Smooth muscle cell (in vitro differentiated cells): ENCODE measurements around the gene TCAF1. TPM values are rescaled to one million over a fixed set of nuclear protein-coding genes. Genes with fewer than 3 reads are reported as not detected.

ENCODE experiments used
- DNase-seq: peaks from one replicate; lab custom pipeline; 2025; ENCODE audit not compliant: unreplicated experiment; lab: John Stamatoyannopoulos, UW
- H2AFZ ChIP-seq: fragments of 200-600 bp; sonication (generic); 2 replicates; pipeline ENCODE4 v1.6.0; 2016; ENCODE audit warnings: antibody characterized with exemption, low read depth, mild to moderate bottlenecking
- H3F3A ChIP-seq: fragments of 200-600 bp; sonication (generic); 2 replicates; pipeline ENCODE4 v1.6.0; 2017; ENCODE audit warnings: antibody characterized with exemption, low read depth
- H3K27ac ChIP-seq: fragments of 200-600 bp; sonication (generic); 2 replicates; pipeline ENCODE4 v1.5.1; 2016; ENCODE audit warnings: low read depth, mild to moderate bottlenecking
- H3K27me3 ChIP-seq: fragments of 200-600 bp; sonication (generic); 2 replicates; pipeline ENCODE4 v1.6.1; 2016; ENCODE audit warnings: low read depth, mild to moderate bottlenecking
- H3K36me3 ChIP-seq: fragments of 200-600 bp; sonication (generic); 2 replicates; pipeline ENCODE4 v1.5.1; 2016; ENCODE audit warnings: low read depth
- H3K4me1 ChIP-seq: fragments of 200-600 bp; sonication (generic); 2 replicates; pipeline ENCODE4 v1.5.1; 2016; ENCODE audit warnings: low read depth
- H3K4me2 ChIP-seq: fragments of 200-600 bp; sonication (generic); 2 replicates; pipeline ENCODE4 v1.6.0; 2016; ENCODE audit warnings: mild to moderate bottlenecking
- H3K4me3 ChIP-seq: fragments of 200-600 bp; sonication (generic); 2 replicates; pipeline ENCODE4 v1.5.1; 2016; ENCODE audit warnings: mild to moderate bottlenecking
- H3K79me2 ChIP-seq: fragments of 200-600 bp; sonication (generic); 2 replicates; pipeline ENCODE4 v1.6.0; 2016; ENCODE audit warnings: low read depth, mild to moderate bottlenecking
- H3K9ac ChIP-seq: fragments of 200-600 bp; sonication (generic); 2 replicates; pipeline ENCODE4 v1.6.0; 2016; ENCODE audit warnings: low read depth
- H3K9me3 ChIP-seq: fragments of 200-600 bp; sonication (generic); replicated peaks from 2 replicates; pipeline ENCODE4 v1.5.1; 2016; ENCODE audit warnings: low read depth
- H4K20me1 ChIP-seq: fragments of 200-600 bp; sonication (generic); 2 replicates; pipeline ENCODE4 v1.6.0; 2016; ENCODE audit warnings: low read depth
- WGBS: methylation state at CpG from one replicate; pipeline ENCODE4 v1.1.7; 2016; ENCODE audit warnings: low lambda C conversion rate; 5-methylcytosine and 5-hydroxymethylcytosine counted together
- polyA plus RNA-seq: library from polyadenylated mRNA; unstranded; fragments of >200 nt; fragmentation: Nextera tagmentation; extraction: Ambion mirVana; gene quantifications from 2 replicates; pipeline ENCODE4 v1.2.1, GENCODE V29; 2016
- total RNA-seq: library from RNA; depleted of rRNA; stranded (reverse); fragments of >200 nt; gene quantifications from 2 replicates; pipeline ENCODE4 v1.2.3, GENCODE V29; 2014
- TF ChIP-seq, protein P1 (sequence below): fragments of 200-600 bp; sonication (generic); IDR thresholded peaks from 2 replicates; pipeline ENCODE4 v1.5.1; 2017; ENCODE audit warnings: borderline replicate concordance, mild to moderate bottlenecking, antibody characterized with exemption; ENCODE audit not compliant: insufficient read depth, poor library complexity, severe bottlenecking

TCAF1 gene
- total and polyA plus RNA-seq, 2 experiments from 2014 or later = 147 to 177 TPM

DNA sequence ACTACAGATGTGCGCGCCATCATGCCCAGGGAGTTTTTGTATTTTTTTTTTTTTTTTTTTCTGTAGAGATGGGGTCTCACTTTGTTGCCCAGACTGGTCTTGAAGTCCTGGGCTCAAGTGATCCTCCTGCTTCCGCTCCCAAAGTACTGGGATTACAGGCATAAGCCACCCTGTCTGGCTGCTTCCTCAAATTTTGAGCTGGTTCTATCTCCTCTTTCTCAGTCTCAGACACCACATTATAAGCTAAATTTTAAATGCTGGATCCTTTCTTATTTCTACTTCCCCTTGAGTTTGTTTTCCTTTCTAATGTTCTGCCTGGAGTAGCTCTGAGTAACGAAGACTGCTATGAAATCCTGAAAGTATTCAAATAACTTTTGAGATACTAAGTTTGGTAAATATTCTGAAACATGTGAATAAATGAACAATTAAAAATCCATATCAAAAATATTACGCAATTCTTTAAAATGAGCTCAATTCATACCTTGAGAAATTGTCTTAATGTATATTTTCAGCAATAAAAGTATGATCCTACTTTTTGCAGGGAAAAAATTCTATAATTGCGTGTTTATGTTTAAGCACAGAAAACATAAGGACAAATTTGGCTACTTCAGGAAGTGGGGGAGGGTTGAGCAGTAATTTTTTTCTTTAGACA, 15.0 kb downstream of the TCAF1 start:
- peaks cover 82% of the 10 kb centered on the region for H3K79me2 ChIP-seq

DNA sequence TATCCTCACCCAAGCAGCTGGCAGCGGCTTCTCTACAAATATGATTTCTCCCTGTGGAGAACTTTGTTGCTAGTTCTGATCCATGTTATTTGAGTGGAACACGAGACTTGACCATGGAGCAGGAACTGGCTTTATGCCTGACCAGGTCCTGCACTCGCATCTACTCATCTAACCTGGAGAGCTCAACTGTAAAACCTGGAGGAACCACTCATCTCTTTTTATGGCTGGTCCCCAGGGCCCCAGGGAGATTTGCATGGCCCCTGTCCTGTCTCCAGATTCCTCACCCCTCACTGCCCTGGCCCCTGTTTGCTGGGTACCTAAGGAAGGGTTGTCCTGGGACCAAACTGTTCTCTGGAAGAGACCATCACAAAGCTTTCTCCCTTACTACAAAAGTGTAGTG, 16.0 kb downstream of the TCAF1 start:
- no peaks in the 10 kb centered on the region for H3K36me3 ChIP-seq
- H3K79me2 ChIP-seq = peaks cover 82% of the 10 kb centered on the region
- peak overlapping the region; percentile 94 for H3K4me2 ChIP-seq
- H2AFZ ChIP-seq = no peak overlapping the region
- no peak overlapping the region for H3K9ac ChIP-seq
- peaks cover 14% of the 10 kb centered on the region for H4K20me1 ChIP-seq
- peak overlapping the region; percentile 85 for H3K27ac ChIP-seq
- no peak for DNase-seq
- peak overlapping the region; percentile 89 for H3K4me3 ChIP-seq
- peaks cover 32% of the 10 kb centered on the region for H3K4me1 ChIP-seq
- H3K9me3 ChIP-seq = no peaks in the 10 kb centered on the region
- TF ChIP-seq, protein P1, sequence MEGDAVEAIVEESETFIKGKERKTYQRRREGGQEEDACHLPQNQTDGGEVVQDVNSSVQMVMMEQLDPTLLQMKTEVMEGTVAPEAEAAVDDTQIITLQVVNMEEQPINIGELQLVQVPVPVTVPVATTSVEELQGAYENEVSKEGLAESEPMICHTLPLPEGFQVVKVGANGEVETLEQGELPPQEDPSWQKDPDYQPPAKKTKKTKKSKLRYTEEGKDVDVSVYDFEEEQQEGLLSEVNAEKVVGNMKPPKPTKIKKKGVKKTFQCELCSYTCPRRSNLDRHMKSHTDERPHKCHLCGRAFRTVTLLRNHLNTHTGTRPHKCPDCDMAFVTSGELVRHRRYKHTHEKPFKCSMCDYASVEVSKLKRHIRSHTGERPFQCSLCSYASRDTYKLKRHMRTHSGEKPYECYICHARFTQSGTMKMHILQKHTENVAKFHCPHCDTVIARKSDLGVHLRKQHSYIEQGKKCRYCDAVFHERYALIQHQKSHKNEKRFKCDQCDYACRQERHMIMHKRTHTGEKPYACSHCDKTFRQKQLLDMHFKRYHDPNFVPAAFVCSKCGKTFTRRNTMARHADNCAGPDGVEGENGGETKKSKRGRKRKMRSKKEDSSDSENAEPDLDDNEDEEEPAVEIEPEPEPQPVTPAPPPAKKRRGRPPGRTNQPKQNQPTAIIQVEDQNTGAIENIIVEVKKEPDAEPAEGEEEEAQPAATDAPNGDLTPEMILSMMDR = no peak
- no peaks in the 10 kb centered on the region for H3K27me3 ChIP-seq
- peaks cover 20% of the 10 kb centered on the region for H3F3A ChIP-seq
- 81% methylated on average over 3 of the region's 3 CpGs for WGBS

More for the DNA sequence above, 15.0 kb downstream of the TCAF1 start:
- Histone ChIP-seq H4K20me1 (peaks cover 4% of the 10 kb centered on the region), H2AFZ (no peak overlapping the region), H3K4me1 (peaks cover 26% of the 10 kb centered on the region), H3K27ac (peak overlapping the region; percentile 85), H3K9me3 (no peaks in the 10 kb centered on the region), H3K27me3 (no peaks in the 10 kb centered on the region), H3K4me3 (no peak overlapping the region), H3K4me2 (peak overlapping the region; percentile 94), H3K9ac (peak overlapping the region; percentile 9), H3K36me3 (no peaks in the 10 kb centered on the region), H3F3A (peaks cover 20% of the 10 kb centered on the region)
- WGBS = 58% methylated on average over 6 of the region's 6 CpGs
- TF ChIP-seq, protein P1 = no peak
- DNase-seq = no peak

DNA sequence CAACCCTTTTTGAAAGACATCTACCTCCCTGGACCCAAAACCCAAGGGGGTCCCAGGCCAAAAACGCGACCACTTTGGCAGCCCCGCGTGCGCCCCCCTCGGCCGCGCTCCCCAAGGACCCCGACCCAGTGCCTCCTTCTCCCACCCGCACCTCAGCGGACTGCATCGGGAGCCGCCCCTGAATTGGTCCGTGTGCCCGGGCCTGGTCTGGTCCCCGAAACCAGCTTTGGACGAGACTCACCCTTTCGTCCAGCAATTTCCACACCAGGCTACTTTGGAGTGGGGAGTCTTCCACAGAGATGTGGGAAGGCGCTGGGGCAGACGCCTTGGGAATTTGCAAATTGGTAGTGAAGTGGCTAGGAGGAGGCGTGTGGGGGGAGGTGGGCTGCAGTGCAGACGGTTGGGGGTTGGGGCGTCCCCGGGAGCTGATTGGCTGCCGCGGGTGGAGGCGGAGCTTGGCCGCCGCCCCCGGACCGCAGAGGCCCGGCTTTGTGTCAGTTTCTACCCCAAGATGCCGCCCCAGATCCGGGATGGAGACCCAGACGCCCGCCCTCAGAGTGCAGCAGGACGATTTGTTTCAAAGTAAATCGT, 16.9 kb downstream of the TCAF1 start:
- peak overlapping the region; percentile 56 for H2AFZ ChIP-seq
- H3K4me2 ChIP-seq = peak overlapping the region; percentile 94
- H3K9ac ChIP-seq = peak overlapping the region; percentile 78
- H3K4me1 ChIP-seq = peaks cover 32% of the 10 kb centered on the region
- H3K4me3 ChIP-seq = peak overlapping the region; percentile 89
- peak overlapping the region; percentile 85 for H3K27ac ChIP-seq
- H3K9me3 ChIP-seq = no peaks in the 10 kb centered on the region
- peaks cover 82% of the 10 kb centered on the region for H3K79me2 ChIP-seq
- DNase-seq = peak; percentile 40
- TF ChIP-seq, protein P1 = peak; percentile 4
- peaks cover 23% of the 10 kb centered on the region for H4K20me1 ChIP-seq
- H3K36me3 ChIP-seq = no peaks in the 10 kb centered on the region
- no peaks in the 10 kb centered on the region for H3K27me3 ChIP-seq
- under 1% methylated on average over 37 of the region's 38 CpGs for WGBS
- H3F3A ChIP-seq = peaks cover 20% of the 10 kb centered on the region
